Mesenchymal stem cell (in vitro differentiated cells and primary cell): Measurements from ENCODE around the gene TTLL1.

Experiments
- DNase-seq: peaks from one replicate; pipeline ENCODE4 v3.0.0-alpha.2; 2013
- H2AFZ ChIP-seq: one replicate; pipeline ENCODE4 v1.6.1; 2013; ENCODE audit warnings: low read depth, mild to moderate bottlenecking, control low read depth, inconsistent platforms, low read length, moderate library complexity
- H2AK5ac ChIP-seq: 2 replicates; pipeline ENCODE4 v1.6.1; 2013; ENCODE audit warnings: low read length, moderate library complexity, mild to moderate bottlenecking, inconsistent platforms; ENCODE audit not compliant: severe bottlenecking
- H2BK120ac ChIP-seq: one replicate; pipeline ENCODE4 v1.6.1; 2013; ENCODE audit warnings: low read depth, mild to moderate bottlenecking, inconsistent platforms, low read length, moderate library complexity
- H2BK12ac ChIP-seq, 2 experiments: one replicate each; pipeline ENCODE4 v1.6.1; 2013; ENCODE audit warnings: inconsistent platforms in 2 of 2, low read length in 2 of 2, mild to moderate bottlenecking in 2 of 2, moderate library complexity in 2 of 2, control low read depth in 1 of 2
- H2BK15ac ChIP-seq: one replicate; pipeline ENCODE4 v1.6.1; 2013; ENCODE audit warnings: mild to moderate bottlenecking, low read depth, inconsistent platforms; ENCODE audit not compliant: poor library complexity, severe bottlenecking
- H2BK5ac ChIP-seq: 2 replicates; pipeline ENCODE4 v1.6.1; 2013; ENCODE audit warnings: low read depth, mild to moderate bottlenecking, low read length, control low read depth, inconsistent platforms; ENCODE audit not compliant: poor library complexity, severe bottlenecking
- H3K14ac ChIP-seq, 2 experiments: one replicate each; pipeline ENCODE4 v1.6.1; 2013; ENCODE audit warnings: inconsistent platforms in 2 of 2, low read length in 2 of 2, control low read depth in 1 of 2, mild to moderate bottlenecking in 1 of 2, moderate library complexity in 1 of 2
- H3K18ac ChIP-seq, 2 experiments: one replicate each; pipeline ENCODE4 v1.6.1; 2013; ENCODE audit warnings: inconsistent platforms in 2 of 2, low read length in 2 of 2, control low read depth in 1 of 2, low read depth in 1 of 2, mild to moderate bottlenecking in 1 of 2
- H3K23ac ChIP-seq, 2 experiments: one replicate each; pipeline ENCODE4 v1.6.1; 2013; ENCODE audit warnings: inconsistent platforms in 2 of 2, low read length in 2 of 2, mild to moderate bottlenecking in 2 of 2, moderate library complexity in 2 of 2, control low read depth in 1 of 2
- H3K27ac ChIP-seq: 2 replicates; pipeline ENCODE4 v1.5.1; 2013; ENCODE audit warnings: mild to moderate bottlenecking, moderate library complexity, low read length, control low read depth, inconsistent platforms; ENCODE audit not compliant: poor library complexity, severe bottlenecking
- H3K27me3 ChIP-seq, 2 experiments: 2 replicates each; pipeline versions ENCODE4 v1.6.1 to v1.7.0; 2013; ENCODE audit warnings: low read length in 2 of 2, mild to moderate bottlenecking in 2 of 2, moderate library complexity in 2 of 2, control low read depth in 1 of 2, inconsistent platforms in 1 of 2; ENCODE audit not compliant: control insufficient read depth in 1 of 2, insufficient read depth in 1 of 2
- H3K36me3 ChIP-seq, 2 experiments: 2 replicates each; pipeline versions ENCODE4 v1.6.1 to v1.7.0; 2013; ENCODE audit warnings: low read length in 2 of 2, control low read depth in 1 of 2, inconsistent platforms in 1 of 2, low read depth in 1 of 2, mild to moderate bottlenecking in 1 of 2; ENCODE audit not compliant: insufficient read depth in 2 of 2, control insufficient read depth in 1 of 2
- H3K4ac ChIP-seq, 2 experiments: one replicate each; pipeline ENCODE4 v1.6.1; 2013; ENCODE audit warnings: inconsistent platforms in 2 of 2, low read length in 2 of 2, mild to moderate bottlenecking in 2 of 2, moderate library complexity in 2 of 2, control low read depth in 1 of 2, low read depth in 1 of 2
- H3K4me1 ChIP-seq: 2 replicates; pipeline ENCODE4 v1.6.1; 2013; ENCODE audit warnings: low read depth, low read length, control low read depth; ENCODE audit not compliant: control insufficient read depth, insufficient read depth
- H3K4me2 ChIP-seq: 2 replicates; pipeline ENCODE4 v1.6.1; 2013; ENCODE audit warnings: low read length, mild to moderate bottlenecking, inconsistent platforms; ENCODE audit not compliant: poor library complexity, severe bottlenecking
- H3K4me3 ChIP-seq, 2 experiments: 2 replicates each; pipeline versions ENCODE4 v1.5.1 to v1.7.0; 2013; ENCODE audit warnings: low read length in 2 of 2, mild to moderate bottlenecking in 2 of 2, control low read depth in 1 of 2, low read depth in 1 of 2; ENCODE audit not compliant: insufficient read depth in 1 of 2
- H3K79me1 ChIP-seq: replicated peaks from 2 replicates; pipeline ENCODE4 v1.6.1; 2013; ENCODE audit warnings: mild to moderate bottlenecking, control low read depth, low read length, inconsistent platforms; ENCODE audit not compliant: poor library complexity, severe bottlenecking
- H3K9ac ChIP-seq: 2 replicates; pipeline ENCODE4 v1.7.0; 2013; ENCODE audit warnings: mild to moderate bottlenecking, low read length, moderate library complexity
- H3K9me3 ChIP-seq: 2 replicates; pipeline ENCODE4 v1.7.0; 2013; ENCODE audit warnings: mild to moderate bottlenecking, low read length; ENCODE audit not compliant: control insufficient read depth
- H4K8ac ChIP-seq: one replicate; pipeline ENCODE4 v1.6.1; 2013; ENCODE audit warnings: inconsistent platforms, mild to moderate bottlenecking, low read length, moderate library complexity
- H4K91ac ChIP-seq: one replicate; pipeline ENCODE4 v1.6.1; 2013; ENCODE audit warnings: mild to moderate bottlenecking, low read length, inconsistent platforms
- WGBS: methylation state at CpG from one replicate; pipeline ENCODE4 v1.1.7; 2013; ENCODE audit warnings: mixed read lengths; 5-methylcytosine and 5-hydroxymethylcytosine counted together

TTLL1 gene

GRCh38 chr22:43008921-43009320 lies 80.3 kb downstream of the TTLL1 start:
- H3K9me3 ChIP-seq, result no peaks in the 10 kb centered on the region
- WGBS, result 58% methylated on average over 3 of the region's 4 CpGs
- no peak overlapping the region for H3K4me3 ChIP-seq
- H2BK15ac ChIP-seq, result no peak overlapping the region
- H2AK5ac ChIP-seq, result no peak overlapping the region
- H2BK12ac ChIP-seq, result no peak overlapping the region
- H3K23ac ChIP-seq, result no peak overlapping the region
- no peak overlapping the region for H3K4ac ChIP-seq
- H2BK120ac ChIP-seq, result peak overlapping the region; percentile 64
- H3K27me3 ChIP-seq, result no peaks in the 10 kb centered on the region
- H3K36me3 ChIP-seq, result no peaks in the 10 kb centered on the region
- H3K4me1 ChIP-seq, result peaks cover 25% of the 10 kb centered on the region
- H2BK5ac ChIP-seq, result no peak overlapping the region
- H2AFZ ChIP-seq, result no peak overlapping the region
- no peak overlapping the region for H3K14ac ChIP-seq
- DNase-seq, result no peak
- no peak overlapping the region for H4K91ac ChIP-seq
- H3K18ac ChIP-seq, result no peak overlapping the region
- no peak overlapping the region for H4K8ac ChIP-seq
- no peak overlapping the region for H3K27ac ChIP-seq
- H3K79me1 ChIP-seq, result no peaks in the 10 kb centered on the region
- no peak overlapping the region for H3K9ac ChIP-seq
- H3K4me2 ChIP-seq, result no peak overlapping the region

- Histone ChIP-seq H2BK12ac (no peak overlapping the region), H2BK5ac (no peak overlapping the region), H3K9ac (no peak overlapping the region), H3K4me1 (peaks cover 23% of the 10 kb centered on the region), H2AFZ (no peak overlapping the region), H2AK5ac (no peak overlapping the region), H3K27ac (no peak overlapping the region), H3K9me3 (no peaks in the 10 kb centered on the region), H2BK120ac (no peak overlapping the region), H3K4ac (no peak overlapping the region), H3K27me3 (no peaks in the 10 kb centered on the region), H3K18ac (no peak overlapping the region), H3K23ac (no peak overlapping the region), H4K91ac (no peak overlapping the region), H2BK15ac (no peak overlapping the region), H3K4me3 (no peak overlapping the region), H4K8ac (no peak overlapping the region), H3K14ac (no peak overlapping the region), H3K79me1 (no peaks in the 10 kb centered on the region), H3K4me2 (no peak overlapping the region), H3K36me3 (no peaks in the 10 kb centered on the region)
- WGBS, result no CpG with 5 or more reads among the region's 4 CpGs
- no peak for DNase-seq
These were observed 80.7 kb downstream of the TTLL1 start for GRCh38 chr22:43008509-43008908.

GRCh38 chr22:43007519-43008102 lies 81.6 kb downstream of the TTLL1 start:
- H3K4me2 ChIP-seq, result no peak overlapping the region
- H3K4ac ChIP-seq, result peak overlapping the region in 1 of 2 experiments; percentile 42
- H3K27ac ChIP-seq, result peak overlapping the region; percentile 33
- no peak overlapping the region for H2AFZ ChIP-seq
- peak; percentile 67 for DNase-seq
- no peaks in the 10 kb centered on the region for H3K9me3 ChIP-seq
- peak overlapping the region in 1 of 2 experiments; percentile 85 for H3K18ac ChIP-seq
- H4K91ac ChIP-seq, result peak overlapping the region; percentile 18
- no peak overlapping the region for H2BK15ac ChIP-seq
- no peak overlapping the region for H2BK5ac ChIP-seq
- H2BK120ac ChIP-seq, result no peak overlapping the region
- H2AK5ac ChIP-seq, result peak overlapping the region; percentile 23
- H3K27me3 ChIP-seq, result no peaks in the 10 kb centered on the region
- H2BK12ac ChIP-seq, result peak overlapping the region; percentile 7 to 92
- H3K14ac ChIP-seq, result peak overlapping the region in 1 of 2 experiments; percentile 83
- WGBS, result 75% methylated on average over 5 of the region's 5 CpGs
- no peak overlapping the region for H3K9ac ChIP-seq
- H3K4me3 ChIP-seq, result peak overlapping the region in 1 of 2 experiments; percentile 5
- H4K8ac ChIP-seq, result peak overlapping the region; percentile 30
- no peaks in the 10 kb centered on the region for H3K36me3 ChIP-seq
- no peaks in the 10 kb centered on the region for H3K79me1 ChIP-seq
- H3K4me1 ChIP-seq, result peaks cover 22% of the 10 kb centered on the region
- H3K23ac ChIP-seq, result no peak overlapping the region

- no peaks in the 10 kb centered on the region for H3K9me3 ChIP-seq
- no peak overlapping the region for H2AK5ac ChIP-seq
- H3K4me1 ChIP-seq, result peaks cover 26% of the 10 kb centered on the region
- no peak overlapping the region for H3K9ac ChIP-seq
- no peaks in the 10 kb centered on the region for H3K79me1 ChIP-seq
- H3K27ac ChIP-seq, result no peak overlapping the region
- no peak overlapping the region for H4K8ac ChIP-seq
- H2AFZ ChIP-seq, result no peak overlapping the region
- no peak overlapping the region for H2BK15ac ChIP-seq
- no peaks in the 10 kb centered on the region for H3K27me3 ChIP-seq
- WGBS, result 89% methylated on average over 7 of the region's 7 CpGs
- peak overlapping the region in 1 of 2 experiments; percentile 26 for H3K4ac ChIP-seq
- no peak overlapping the region for H3K23ac ChIP-seq
- H2BK12ac ChIP-seq, result no peak overlapping the region
- H2BK120ac ChIP-seq, result no peak overlapping the region
- H3K36me3 ChIP-seq, result no peaks in the 10 kb centered on the region
- no peak for DNase-seq
- H3K18ac ChIP-seq, result no peak overlapping the region
- H2BK5ac ChIP-seq, result no peak overlapping the region
- H3K4me3 ChIP-seq, result no peak overlapping the region
- no peak overlapping the region for H3K4me2 ChIP-seq
- H4K91ac ChIP-seq, result no peak overlapping the region
- H3K14ac ChIP-seq, result no peak overlapping the region
These were observed 82.4 kb downstream of the TTLL1 start for GRCh38 chr22:43006753-43007152.
